ENCODE measurements around the gene ETNK2.

DNA sequence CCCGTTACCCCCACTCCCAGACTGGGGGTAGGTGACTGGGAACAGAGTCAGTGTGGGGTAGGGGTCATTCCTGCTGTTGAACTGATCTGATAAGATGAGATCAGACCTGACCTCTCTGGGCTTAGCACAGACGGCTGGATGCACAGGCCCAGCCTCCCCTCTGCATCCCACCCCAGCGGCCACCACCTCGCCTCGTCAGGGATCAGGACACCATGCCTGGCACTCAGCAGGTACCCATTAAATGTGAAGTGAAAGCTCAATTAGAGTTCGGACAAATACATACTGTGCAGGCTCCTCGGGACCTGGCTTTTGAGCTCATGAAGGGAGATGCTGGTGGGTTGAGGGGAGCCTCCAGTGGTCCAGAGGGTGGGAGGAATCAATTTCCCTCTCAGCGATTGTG is 63.2 kb downstream of the ETNK2 start:
- TF ChIP-seq, protein P1, sequence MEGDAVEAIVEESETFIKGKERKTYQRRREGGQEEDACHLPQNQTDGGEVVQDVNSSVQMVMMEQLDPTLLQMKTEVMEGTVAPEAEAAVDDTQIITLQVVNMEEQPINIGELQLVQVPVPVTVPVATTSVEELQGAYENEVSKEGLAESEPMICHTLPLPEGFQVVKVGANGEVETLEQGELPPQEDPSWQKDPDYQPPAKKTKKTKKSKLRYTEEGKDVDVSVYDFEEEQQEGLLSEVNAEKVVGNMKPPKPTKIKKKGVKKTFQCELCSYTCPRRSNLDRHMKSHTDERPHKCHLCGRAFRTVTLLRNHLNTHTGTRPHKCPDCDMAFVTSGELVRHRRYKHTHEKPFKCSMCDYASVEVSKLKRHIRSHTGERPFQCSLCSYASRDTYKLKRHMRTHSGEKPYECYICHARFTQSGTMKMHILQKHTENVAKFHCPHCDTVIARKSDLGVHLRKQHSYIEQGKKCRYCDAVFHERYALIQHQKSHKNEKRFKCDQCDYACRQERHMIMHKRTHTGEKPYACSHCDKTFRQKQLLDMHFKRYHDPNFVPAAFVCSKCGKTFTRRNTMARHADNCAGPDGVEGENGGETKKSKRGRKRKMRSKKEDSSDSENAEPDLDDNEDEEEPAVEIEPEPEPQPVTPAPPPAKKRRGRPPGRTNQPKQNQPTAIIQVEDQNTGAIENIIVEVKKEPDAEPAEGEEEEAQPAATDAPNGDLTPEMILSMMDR (IDR thresholded peaks at IDR 0.05), result no peak
- no peak for TF ChIP-seq POLR2A (IDR thresholded peaks at IDR 0.05)
